Thyroid gland (tissue), 4 donors: ENCODE data around the gene SLC22A3. TPM values are rescaled to one million over a fixed set of nuclear protein-coding genes. Genes with fewer than 3 reads are reported as not detected.
"Not testable (repeated sequence)": the region's sequence is repeated elsewhere in the genome, so short reads cannot be mapped to it uniquely, and the experiment has no call there.

Experiments
- DNase-seq, 2 donors: peaks; one replicate each; pipeline ENCODE4 v3.0.0-alpha.2; 2019
- H3K27ac ChIP-seq, 3 donors: fragments of 200-600 bp; sonication (generic); 1 replicate in 2 of 3; 2 replicates in 1 of 3; pipeline ENCODE4 v1.5.1; 2016 to 2019; ENCODE audit warnings: mild to moderate bottlenecking in 1 of 3, moderate library complexity in 1 of 3
- H3K27me3 ChIP-seq: fragments of 200-600 bp; sonication (generic); one replicate; pipeline ENCODE4 v1.5.1; 2019
- H3K36me3 ChIP-seq, 2 donors: fragments of 200-600 bp; sonication (generic); one replicate each; pipeline ENCODE4 v1.5.1; 2016 to 2019
- H3K4me1 ChIP-seq, 2 donors: fragments of 200-600 bp; sonication (generic); one replicate each; pipeline ENCODE4 v1.5.1; 2017 to 2019
- H3K4me3 ChIP-seq, 3 donors: fragments of 200-600 bp; sonication (generic); replicated peaks in 1 of 3; 1 replicate in 2 of 3; 2 replicates in 1 of 3; pipeline ENCODE4 v1.5.1; 2016; ENCODE audit warnings: mild to moderate bottlenecking in 1 of 3
- H3K9me3 ChIP-seq: fragments of 200-600 bp; sonication (generic); one replicate; pipeline ENCODE4 v1.5.1; 2017
- CTCF ChIP-seq, 6 experiments: fragments of 200-600 bp in 3 of 6; fragments of 450-650 bp in 3 of 6; sonication (generic) in 3 of 6; IDR thresholded peaks; one replicate each; pipeline ENCODE4 v1.5.1; 2016 to 2019; ENCODE audit warnings: antibody characterized with exemption in 6 of 6, mild to moderate bottlenecking in 2 of 6, inconsistent platforms in 1 of 6, moderate library complexity in 1 of 6
- POLR2A ChIP-seq, 2 donors: fragments of 450-650 bp; IDR thresholded peaks; one replicate each; pipeline ENCODE4 v1.6.1; 2017; ENCODE audit warnings: antibody characterized with exemption in 2 of 2, mild to moderate bottlenecking in 2 of 2, moderate library complexity in 1 of 2
- WGBS, 2 donors: methylation state at CpG; one replicate each; pipeline ENCODE4 v1.1.5; 2017; 5-methylcytosine and 5-hydroxymethylcytosine counted together
- intact Hi-C: fragments of 100-400 bp; cut with DNase I; formaldehyde crosslinking; loops from one replicate; pipeline ENCODE4 v1.15.1; 2023
- total RNA-seq, 4 donors: library from RNA; depleted of rRNA; stranded (reverse); fragments of >200 nt; gene quantifications; one replicate each; pipeline ENCODE4 v1.2.3, GENCODE V29; 2016

Gene SLC22A3
- total RNA-seq, 4 donors from 2014 or later = 0.67 to 3.9 (median 2.5) TPM

- 44 to 87% methylated on average over 2 of the region's 2 CpGs for WGBS, 2 donors
Measured at GRCh38 chr6:160469153-160469552, 121.0 kb downstream of the SLC22A3 start.

GRCh38 chr6:160476056-160476455 is 127.9 kb downstream of the SLC22A3 start:
- H3K4me3 ChIP-seq, H3K9me3 ChIP-seq, DNase-seq, H3K4me1 ChIP-seq, H3K36me3 ChIP-seq, H3K27me3 ChIP-seq, H3K27ac ChIP-seq, intact Hi-C loops: not testable (repeated sequence)
- WGBS, 2 donors = 70 to 75% methylated on average over 4 of the region's 4 CpGs

More at GRCh38 chr6:160469153-160469552, 121.0 kb downstream of the SLC22A3 start:
- Histone ChIP-seq H3K4me3 (no peak overlapping the region), H3K9me3 (no peaks in the 10 kb centered on the region), H3K36me3 (no peaks in the 10 kb centered on the region), H3K27me3 (no peaks in the 10 kb centered on the region), H3K4me1 (no peaks in the 10 kb centered on the region), H3K27ac (no peak overlapping the region)
- no peak for DNase-seq
- TF ChIP-seq CTCF (IDR thresholded peaks at IDR 0.05) (no peak), POLR2A (IDR thresholded peaks at IDR 0.05) (no peak)
- intact Hi-C loops = no loop called here

GRCh38 chr6:160477072-160477471 is 128.9 kb downstream of the SLC22A3 start:
- DNase-seq, intact Hi-C loops, H3K27ac ChIP-seq, H3K9me3 ChIP-seq, H3K27me3 ChIP-seq, H3K4me1 ChIP-seq, H3K4me3 ChIP-seq, H3K36me3 ChIP-seq: not testable (repeated sequence)
- 93 to 96% methylated on average over 4 of the region's 4 CpGs for WGBS, 2 donors

- Histone ChIP-seq H3K9me3 (no peaks in the 10 kb centered on the region), H3K36me3 (no peaks in the 10 kb centered on the region), H3K4me3 (no peak overlapping the region), H3K4me1 (no peaks in the 10 kb centered on the region), H3K27me3 (no peaks in the 10 kb centered on the region), H3K27ac (no peak overlapping the region)
- TF ChIP-seq CTCF (IDR thresholded peaks at IDR 0.05) = no peak
- no peak for TF ChIP-seq POLR2A (IDR thresholded peaks at IDR 0.05)
- DNase-seq = no peak
- intact Hi-C loops = no loop called here
- WGBS, 2 donors = 91 to 92% methylated on average over 8 of the region's 8 CpGs
Measured at GRCh38 chr6:160477901-160478300, 129.7 kb downstream of the SLC22A3 start.

GRCh38 chr6:160487116-160487515 is 138.9 kb downstream of the SLC22A3 start:
- WGBS, 2 donors = 95% methylated on average over 11 of the region's 11 CpGs
- DNase-seq = no peak
- Histone ChIP-seq H3K9me3 (no peaks in the 10 kb centered on the region), H3K4me1 (no peaks in the 10 kb centered on the region), H3K4me3 (no peak overlapping the region), H3K27me3 (no peaks in the 10 kb centered on the region), H3K36me3 (no peaks in the 10 kb centered on the region), H3K27ac (no peak overlapping the region)
- intact Hi-C loops = no loop called here
- no peak for TF ChIP-seq CTCF (IDR thresholded peaks at IDR 0.05)
- no peak for TF ChIP-seq POLR2A (IDR thresholded peaks at IDR 0.05)

GRCh38 chr6:160489091-160489490 is 140.9 kb downstream of the SLC22A3 start:
- Histone ChIP-seq H3K27ac (no peak overlapping the region), H3K27me3 (no peaks in the 10 kb centered on the region), H3K4me1 (no peaks in the 10 kb centered on the region), H3K4me3 (no peak overlapping the region), H3K9me3 (no peaks in the 10 kb centered on the region), H3K36me3 (no peaks in the 10 kb centered on the region)
- WGBS, 2 donors = 90 to 91% methylated on average over 1 of the region's 1 CpG
- no peak for TF ChIP-seq POLR2A (IDR thresholded peaks at IDR 0.05)
- TF ChIP-seq CTCF (IDR thresholded peaks at IDR 0.05) = no peak
- intact Hi-C loops = no loop called here
- no peak for DNase-seq
